VCaP (cell line): Measurements from ENCODE around the gene FBN1.

Experiments used
- H3K27ac ChIP-seq: fragments of 450-650 bp; 2 replicates; pipeline ENCODE4 v1.5.1; 2017
- TF ChIP-seq, protein P1 (sequence below): fragments of 450-650 bp; conservative IDR thresholded peaks from 2 replicates; pipeline ENCODE4 v1.5.1; 2017; ENCODE audit warnings: mild to moderate bottlenecking, moderate library complexity

Gene FBN1

DNA sequence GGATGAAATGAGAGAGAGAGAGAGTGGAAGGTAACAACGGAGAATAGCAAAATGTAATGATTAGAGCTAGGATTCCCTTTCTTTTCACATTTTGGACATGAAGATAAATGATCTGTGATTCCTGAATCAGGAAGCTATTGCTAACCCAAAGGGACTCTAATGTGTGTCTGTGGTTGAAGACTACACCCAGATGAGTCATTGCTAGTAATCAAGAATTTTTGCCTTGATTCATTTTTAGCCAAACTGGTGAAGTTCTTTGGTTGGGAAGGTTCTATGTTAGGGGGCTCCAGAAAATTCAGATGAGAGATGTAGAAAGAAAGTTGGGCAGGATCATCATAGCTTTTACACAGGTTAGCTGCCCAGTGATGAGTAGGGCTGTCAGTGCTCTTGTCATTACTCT is 197.9 kb downstream of the FBN1 start:
- TF ChIP-seq, protein P1, sequence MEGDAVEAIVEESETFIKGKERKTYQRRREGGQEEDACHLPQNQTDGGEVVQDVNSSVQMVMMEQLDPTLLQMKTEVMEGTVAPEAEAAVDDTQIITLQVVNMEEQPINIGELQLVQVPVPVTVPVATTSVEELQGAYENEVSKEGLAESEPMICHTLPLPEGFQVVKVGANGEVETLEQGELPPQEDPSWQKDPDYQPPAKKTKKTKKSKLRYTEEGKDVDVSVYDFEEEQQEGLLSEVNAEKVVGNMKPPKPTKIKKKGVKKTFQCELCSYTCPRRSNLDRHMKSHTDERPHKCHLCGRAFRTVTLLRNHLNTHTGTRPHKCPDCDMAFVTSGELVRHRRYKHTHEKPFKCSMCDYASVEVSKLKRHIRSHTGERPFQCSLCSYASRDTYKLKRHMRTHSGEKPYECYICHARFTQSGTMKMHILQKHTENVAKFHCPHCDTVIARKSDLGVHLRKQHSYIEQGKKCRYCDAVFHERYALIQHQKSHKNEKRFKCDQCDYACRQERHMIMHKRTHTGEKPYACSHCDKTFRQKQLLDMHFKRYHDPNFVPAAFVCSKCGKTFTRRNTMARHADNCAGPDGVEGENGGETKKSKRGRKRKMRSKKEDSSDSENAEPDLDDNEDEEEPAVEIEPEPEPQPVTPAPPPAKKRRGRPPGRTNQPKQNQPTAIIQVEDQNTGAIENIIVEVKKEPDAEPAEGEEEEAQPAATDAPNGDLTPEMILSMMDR: no peak
- H3K27ac ChIP-seq: no peak overlapping the region

DNA sequence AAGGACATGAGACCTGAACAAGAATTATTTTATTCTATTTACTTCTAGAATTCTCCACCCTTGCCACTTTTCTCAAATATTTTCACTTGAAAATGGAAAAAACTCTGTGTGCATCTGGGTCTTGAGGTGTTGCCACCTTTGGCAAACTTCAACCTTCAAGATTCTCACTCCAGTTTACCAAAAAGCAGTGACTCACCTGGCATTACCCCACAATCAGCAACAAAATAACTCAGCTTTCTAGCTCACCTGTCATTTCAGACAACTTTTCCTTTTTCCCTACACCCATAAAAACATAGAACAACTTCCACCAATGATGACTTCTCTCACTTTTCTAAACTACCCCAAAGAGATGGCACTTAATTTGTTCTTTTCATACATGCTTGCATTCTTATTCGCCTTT is 198.5 kb downstream of the FBN1 start:
- H3K27ac ChIP-seq: no peak overlapping the region
- TF ChIP-seq, protein P1: no peak

DNA sequence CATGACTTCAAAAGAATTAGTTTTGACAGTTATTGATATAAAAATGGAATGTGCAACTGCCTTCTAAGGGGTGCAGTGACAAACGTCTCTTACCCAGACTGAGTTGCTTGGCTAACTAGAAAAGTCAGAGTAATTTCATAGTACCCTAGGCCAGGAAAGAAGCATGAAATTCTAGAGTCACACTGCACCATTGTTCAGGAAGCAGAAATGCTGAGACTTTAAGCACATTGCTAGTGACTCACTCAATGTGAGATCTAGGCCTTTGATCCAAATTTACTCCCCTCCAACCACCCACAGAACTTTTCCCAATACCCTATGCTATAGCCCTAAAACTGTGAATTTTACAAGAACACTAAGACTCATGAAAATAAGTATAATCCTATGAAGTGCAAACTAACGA is 203.5 kb downstream of the FBN1 start:
- no peak overlapping the region for H3K27ac ChIP-seq
- TF ChIP-seq, protein P1: no peak

DNA sequence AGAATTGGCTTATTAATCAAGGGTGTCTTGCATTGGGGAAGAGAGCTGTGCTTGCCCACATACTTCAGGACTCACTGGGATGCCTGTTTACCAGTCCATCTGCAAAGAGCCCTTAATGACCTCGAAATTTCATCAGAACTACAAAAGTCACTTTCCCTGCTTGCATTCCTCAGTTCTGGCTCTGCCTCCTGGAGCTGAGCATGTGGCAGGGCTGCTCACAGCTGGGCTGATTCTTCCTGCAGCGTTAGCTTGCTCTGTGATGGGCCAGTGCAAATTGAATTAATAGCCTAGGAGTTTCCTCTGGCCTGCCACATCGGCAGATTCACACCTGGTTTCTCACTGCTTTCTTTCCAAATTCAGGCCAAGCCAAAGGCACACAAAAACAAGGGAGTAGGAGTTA is 205.4 kb downstream of the FBN1 start:
- no peak overlapping the region for H3K27ac ChIP-seq

DNA sequence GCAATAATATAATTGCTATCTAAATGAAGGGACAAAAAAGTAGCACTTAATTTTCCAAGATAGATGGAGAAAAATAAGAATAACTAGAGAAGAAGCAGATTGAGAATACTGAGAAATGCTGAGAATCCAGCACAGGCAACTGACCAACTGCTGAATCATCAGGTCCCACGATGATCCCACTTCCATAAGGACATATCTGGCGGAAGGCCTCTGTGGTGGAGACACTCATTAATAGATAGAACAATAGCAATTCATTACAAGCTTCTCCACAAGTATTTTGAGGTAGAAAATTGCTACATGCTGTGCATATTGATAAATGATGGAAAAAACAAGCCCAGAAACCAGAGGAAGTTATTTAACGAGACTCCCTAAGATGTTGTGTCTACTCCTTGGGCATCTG is 208.3 kb downstream of the FBN1 start:
- no peak overlapping the region for H3K27ac ChIP-seq

More for the DNA sequence above, 205.4 kb downstream of the FBN1 start:
- TF ChIP-seq, protein P1: no peak

DNA sequence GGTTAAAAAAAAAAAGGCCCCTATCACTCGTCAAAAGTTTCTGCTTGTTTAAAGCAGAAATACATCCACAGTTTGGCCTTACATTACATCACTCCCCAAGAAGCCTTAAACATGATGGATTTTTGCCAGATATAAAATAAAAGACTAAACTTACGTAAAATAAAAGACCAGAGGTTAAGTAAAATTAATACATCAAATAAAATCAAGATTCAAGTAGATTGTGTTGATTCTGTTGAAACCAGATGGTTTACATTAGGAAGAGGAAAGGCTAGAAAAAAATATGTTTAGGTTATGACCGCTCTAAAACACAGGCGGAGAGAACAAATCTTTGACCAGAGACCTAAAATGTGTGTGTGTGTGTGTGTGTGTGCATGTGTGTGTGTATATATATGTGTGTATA is 210.2 kb downstream of the FBN1 start:
- H3K27ac ChIP-seq: no peak overlapping the region
- TF ChIP-seq, protein P1: no peak

More for the DNA sequence above, 208.3 kb downstream of the FBN1 start:
- TF ChIP-seq, protein P1: no peak

DNA sequence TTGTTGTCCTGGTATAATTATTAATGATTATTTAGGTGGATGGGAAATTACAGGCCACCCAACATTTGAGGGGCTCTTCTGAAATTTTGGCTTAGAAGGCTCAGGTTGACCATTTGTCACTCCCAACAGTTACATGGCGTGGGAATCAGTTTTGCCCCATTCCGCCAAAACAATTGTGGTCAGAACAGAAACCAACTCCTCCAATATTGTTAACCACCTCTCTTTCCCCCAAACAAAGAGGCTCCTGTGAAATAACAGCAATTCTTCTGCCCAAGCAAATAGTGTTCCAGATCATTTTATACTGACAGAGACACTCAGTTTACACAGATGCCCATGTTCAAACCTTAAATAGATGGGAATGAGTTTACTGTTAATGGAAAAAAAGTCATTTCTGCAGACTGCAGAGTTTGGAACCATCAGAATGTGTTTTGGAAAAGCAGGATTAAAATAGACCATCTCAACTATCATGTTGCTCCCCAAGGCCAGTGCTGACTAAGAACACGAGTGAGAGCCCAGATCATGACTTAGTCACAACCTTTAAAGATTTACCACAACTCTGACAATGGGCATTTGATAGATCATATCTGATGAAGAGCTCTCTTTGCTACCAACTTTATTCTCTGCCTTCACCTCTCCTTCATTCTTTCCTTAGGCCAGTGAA is 212.2 kb downstream of the FBN1 start:
- TF ChIP-seq, protein P1: no peak
- no peak overlapping the region for H3K27ac ChIP-seq
